GM23248 (cell line): ENCODE results near the gene IDH3B.

Experiments used
- EZH2 ChIP-seq: fragments of 200-600 bp; sonication (generic); IDR thresholded peaks from 2 replicates; pipeline ENCODE4 v1.6.1; 2018; ENCODE audit warnings: antibody characterized with exemption, mild to moderate bottlenecking; ENCODE audit not compliant: insufficient read depth, poor library complexity, severe bottlenecking
- EZH2phosphoT487 ChIP-seq: fragments of 200-600 bp; sonication (generic); IDR thresholded peaks from 2 replicates; pipeline ENCODE4 v1.6.1; 2018; ENCODE audit warnings: antibody characterized with exemption, moderate library complexity, mild to moderate bottlenecking, low read depth; ENCODE audit not compliant: insufficient read depth

GRCh38 chr20:2673453-2673852 is 9.4 kb upstream of the IDH3B start:
- TF ChIP-seq EZH2phosphoT487 (no peak), EZH2 (no peak)
